ENCODE results near the gene ZBTB6. TPM values are rescaled to one million over a fixed set of nuclear protein-coding genes. Genes with fewer than 3 reads are reported as not detected.

ZBTB6 gene, protein sequence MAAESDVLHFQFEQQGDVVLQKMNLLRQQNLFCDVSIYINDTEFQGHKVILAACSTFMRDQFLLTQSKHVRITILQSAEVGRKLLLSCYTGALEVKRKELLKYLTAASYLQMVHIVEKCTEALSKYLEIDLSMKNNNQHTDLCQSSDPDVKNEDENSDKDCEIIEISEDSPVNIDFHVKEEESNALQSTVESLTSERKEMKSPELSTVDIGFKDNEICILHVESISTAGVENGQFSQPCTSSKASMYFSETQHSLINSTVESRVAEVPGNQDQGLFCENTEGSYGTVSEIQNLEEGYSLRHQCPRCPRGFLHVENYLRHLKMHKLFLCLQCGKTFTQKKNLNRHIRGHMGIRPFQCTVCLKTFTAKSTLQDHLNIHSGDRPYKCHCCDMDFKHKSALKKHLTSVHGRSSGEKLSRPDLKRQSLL
- total RNA-seq, result 10 to 100 TPM; 10.3 to 13.3 TPM

DNA sequence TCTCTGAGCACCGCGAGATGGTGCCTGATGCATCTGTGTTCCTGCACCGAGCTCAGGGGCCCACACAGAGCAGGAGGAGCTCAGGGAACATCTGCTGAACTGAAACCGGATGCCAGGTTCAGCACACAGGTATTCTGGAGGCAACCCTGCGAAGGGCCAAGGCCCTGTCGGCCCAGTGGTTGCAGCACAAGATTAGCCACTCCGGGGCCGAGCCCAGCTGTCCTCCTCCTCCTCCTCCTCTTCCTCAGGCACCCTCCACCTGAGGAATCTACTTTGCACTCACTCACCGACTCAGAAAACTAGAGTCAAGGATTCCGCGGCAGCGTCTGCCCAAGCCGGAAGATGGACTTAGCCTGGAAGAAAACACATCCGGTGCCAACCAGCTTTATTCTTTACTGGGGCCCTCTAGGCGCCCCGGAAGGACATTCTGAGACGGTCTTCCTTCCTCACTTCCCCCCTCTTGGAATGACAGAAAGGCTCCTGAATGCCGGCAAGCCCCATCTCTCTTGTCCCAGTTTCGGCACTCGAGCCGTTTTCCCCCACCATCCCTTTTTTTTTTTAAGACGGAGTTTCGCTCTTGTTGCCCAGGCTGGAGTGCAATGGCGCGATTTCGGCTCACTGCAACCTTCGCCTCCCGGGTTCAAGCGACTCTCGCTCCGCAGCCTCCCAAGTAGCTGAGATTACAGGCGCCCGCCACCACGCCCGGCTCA is at the start of gene ZBTB6:
TSS of gene ZBTB6 (minus strand) at position 360 of the 710 bp plus-strand sequence. CDS start 1,251 bp downstream, outside the sequence.

DNA sequence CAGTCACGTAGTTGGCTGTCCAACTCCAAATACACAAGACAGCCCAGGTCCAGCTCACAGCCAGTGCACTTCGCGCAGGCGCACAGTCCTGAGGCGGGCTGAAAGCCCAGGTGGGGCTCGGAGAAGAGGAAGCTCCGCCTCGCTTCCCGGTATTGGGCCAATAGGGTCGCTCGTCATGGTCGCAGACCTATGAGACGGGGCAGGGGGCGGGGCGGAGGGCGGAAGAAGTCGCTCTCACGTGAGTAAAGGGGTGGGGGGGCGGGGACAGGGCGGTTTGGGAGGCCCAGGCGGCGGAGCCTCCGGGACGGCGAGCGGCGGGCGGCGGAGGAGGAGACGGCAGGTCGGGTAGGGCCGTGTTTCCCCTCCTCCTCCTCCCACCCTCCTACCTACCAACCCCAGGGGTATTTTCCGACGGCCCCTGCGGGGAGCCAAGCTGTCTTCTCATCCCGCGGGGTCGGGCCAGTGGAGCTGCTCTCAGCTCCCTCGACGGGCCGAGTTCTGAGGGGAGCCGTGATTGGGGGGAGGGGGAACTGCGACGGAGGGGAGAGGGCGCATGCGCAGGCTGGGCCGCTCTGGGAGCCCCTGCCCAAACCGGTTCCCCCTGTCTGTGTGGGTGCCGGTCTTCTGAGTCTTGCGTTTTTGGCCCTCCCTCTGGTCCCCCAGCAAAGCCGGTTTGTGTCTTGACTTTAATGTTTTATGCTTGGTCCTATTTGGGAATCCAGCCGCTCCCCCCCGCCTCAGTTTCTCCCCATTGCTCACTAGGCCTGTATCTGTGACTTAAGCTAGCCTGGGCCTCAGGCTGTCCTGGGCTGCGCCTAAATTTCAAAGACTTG is 27.8 kb upstream of the ZBTB6 start, which contains the start of gene RABGAP1:
TSS of gene RABGAP1 (plus strand) at position 272 of the 833 bp plus-strand sequence. CDS start 16,040 bp downstream, outside the sequence.

DNA sequence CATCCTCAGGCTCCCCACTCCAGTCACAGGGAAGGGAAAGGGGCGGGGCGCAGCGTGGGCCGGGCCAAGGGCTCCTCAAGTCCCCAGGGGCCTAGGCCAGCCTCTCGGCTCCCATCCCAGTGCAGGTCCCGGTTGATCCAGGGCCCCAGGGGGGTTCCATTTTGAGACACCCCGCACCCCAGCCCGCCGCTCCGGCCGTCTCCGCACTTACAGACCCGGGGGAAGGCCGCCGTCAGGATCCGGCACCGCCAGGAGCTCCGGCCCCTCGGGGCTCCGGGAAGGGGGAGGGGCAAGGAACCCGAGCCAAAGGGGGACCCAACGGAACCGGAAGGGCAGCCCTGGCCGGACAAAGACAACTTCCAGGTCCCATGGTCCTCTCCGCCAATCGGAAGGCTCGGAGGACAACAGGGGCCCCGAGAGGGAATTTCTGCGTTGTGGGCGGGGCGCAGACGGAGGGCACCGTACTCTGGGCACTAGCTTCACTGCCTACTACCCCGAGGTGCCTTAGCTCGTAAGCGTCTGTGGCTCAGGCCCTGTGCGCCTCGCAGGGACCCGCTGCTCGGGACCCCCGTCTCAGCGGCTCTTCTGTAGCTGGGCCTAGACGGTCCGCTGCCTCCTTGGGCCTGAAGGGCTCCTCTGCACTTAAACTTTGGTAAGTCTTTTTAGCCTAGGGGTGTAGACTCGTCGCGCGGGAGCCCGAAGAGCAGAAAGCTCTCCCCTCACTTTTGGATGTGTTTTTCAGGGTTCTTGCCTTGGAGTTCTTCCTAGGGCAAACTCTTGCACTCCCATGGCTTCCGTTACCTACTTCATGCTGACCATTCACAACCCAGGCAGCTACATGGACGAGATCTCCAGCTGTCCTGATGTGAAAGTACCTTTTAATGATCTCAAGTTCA is 18.4 kb upstream of the ZBTB6 start, which contains the start of gene ZBTB26:
TSS of gene ZBTB26 (minus strand) at position 287 of the 896 bp plus-strand sequence. CDS start 11,578 bp downstream, outside the sequence.

DNA sequence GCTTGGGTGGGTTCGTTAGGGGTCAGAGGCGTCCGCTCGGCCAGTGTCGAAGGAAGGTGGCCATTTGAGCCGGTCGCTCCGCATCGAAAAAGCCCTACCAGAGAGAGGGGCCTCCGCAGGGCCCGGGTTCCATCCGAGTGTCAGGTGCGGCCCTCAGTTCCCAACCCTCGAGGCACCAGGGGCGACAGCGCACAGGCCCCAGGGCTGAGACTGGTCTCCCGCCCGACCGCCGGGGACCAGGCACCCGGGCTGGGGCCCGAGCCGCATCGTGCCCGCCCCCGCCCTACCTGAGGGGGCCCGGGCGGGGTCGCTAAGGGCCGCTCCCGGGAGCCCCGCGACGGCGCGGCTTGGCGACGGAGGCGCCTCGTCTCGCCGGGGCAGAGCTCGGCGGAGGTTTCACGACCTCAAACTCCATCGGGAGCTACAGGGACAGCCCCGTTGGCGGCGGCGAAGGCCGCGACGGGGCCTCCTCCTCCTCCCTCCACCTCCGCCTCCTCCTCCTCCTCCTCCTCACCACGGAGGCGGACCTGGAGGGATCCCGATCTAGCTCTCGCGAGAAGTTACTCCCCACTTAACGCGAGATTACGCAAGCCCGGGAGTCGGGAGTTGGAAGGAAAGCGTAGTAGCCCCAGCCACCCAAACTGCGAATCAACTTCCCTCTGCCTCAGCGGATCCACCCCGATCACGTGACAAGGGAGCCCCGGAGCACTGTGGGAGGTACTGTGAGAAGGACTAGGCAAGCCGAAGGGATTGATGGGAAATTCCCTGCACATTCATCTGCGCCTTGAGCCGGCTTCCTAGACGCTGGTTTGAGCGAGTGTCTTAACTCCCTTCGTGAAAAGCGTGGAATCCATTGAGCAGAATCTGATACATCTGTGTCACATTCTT is 8.1 kb downstream of the ZBTB6 start, which contains the start of gene RC3H2:
TSS of gene RC3H2 (minus strand) at position 537 of the 888 bp plus-strand sequence. CDS start 7,850 bp downstream, outside the sequence.

Small RNAs within 50 kb of the gene (small RNA-seq; reads per million reads assigned to genes)
- gene RNY1P15 (0 reads per million in 2 donors), gene SNORD90 (173 to 247 reads per million in 2 donors)

Other genes with a start within 250 kb of the ZBTB6 start
- gene OR1L3, start 238.2 kb downstream of the ZBTB6 start, total RNA-seq, result not detected
- gene OR1L4, start 189.3 kb downstream of the ZBTB6 start, total RNA-seq, result not detected
- gene OR1L6, start 171.0 kb downstream of the ZBTB6 start, total RNA-seq, result not detected
- not detected for gene OR5C1, start 124.4 kb downstream of the ZBTB6 start, total RNA-seq
- not detected for gene OR1K1, start 113.2 kb downstream of the ZBTB6 start, total RNA-seq
- 10 to 100 TPM; 19.6 to 25.6 TPM for gene PDCL, start 84.7 kb downstream of the ZBTB6 start, total RNA-seq
- gene RC3H2, start 8.0 kb downstream of the ZBTB6 start, total RNA-seq, result 10 to 100 TPM; 63.0 to 66.9 TPM
- 1 to 10 TPM; 3.1 to 3.7 TPM for gene ZBTB26, start 18.2 kb upstream of the ZBTB6 start, total RNA-seq
- gene RABGAP1, start 27.7 kb upstream of the ZBTB6 start, total RNA-seq, result 10 to 100 TPM; 36.5 to 45.0 TPM
- gene GPR21, start 120.3 kb upstream of the ZBTB6 start, total RNA-seq, result under 1 TPM; 0.67 to 0.69 TPM

Data from melanocyte of skin (primary cell).